ENCODE results near the gene DAG1. TPM values are rescaled to one million over a fixed set of nuclear protein-coding genes. Genes with fewer than 3 reads are reported as not detected.
A peak's percentile ranks its signal among the peaks of the same experiment; 100 is the strongest.

DAG1 gene
- total and polyA plus RNA-seq, 2 experiments from 2014 or later = 29.9 to 152 TPM

DNA sequence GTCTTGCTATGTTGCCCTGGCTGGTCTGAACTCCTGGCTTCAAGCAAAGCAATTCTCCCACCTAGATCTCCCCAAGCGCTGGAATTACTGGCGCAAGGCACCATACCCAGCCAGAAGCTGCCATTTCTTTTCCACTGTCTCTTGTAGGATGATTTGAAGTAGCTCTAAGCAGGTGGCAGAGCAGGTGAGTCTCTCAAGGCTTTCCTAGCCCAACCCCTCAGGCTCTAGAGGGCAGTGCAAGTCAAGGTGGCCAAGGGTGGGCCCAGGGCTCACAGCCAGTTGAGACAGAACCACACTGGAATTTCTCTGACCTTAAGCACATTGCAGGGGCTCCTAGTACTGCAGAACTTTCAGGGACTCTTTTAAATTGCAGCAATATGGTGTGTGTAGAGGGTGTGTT lies 15.6 kb upstream of the DAG1 start (continued):
- TF ChIP-seq, protein P1, sequence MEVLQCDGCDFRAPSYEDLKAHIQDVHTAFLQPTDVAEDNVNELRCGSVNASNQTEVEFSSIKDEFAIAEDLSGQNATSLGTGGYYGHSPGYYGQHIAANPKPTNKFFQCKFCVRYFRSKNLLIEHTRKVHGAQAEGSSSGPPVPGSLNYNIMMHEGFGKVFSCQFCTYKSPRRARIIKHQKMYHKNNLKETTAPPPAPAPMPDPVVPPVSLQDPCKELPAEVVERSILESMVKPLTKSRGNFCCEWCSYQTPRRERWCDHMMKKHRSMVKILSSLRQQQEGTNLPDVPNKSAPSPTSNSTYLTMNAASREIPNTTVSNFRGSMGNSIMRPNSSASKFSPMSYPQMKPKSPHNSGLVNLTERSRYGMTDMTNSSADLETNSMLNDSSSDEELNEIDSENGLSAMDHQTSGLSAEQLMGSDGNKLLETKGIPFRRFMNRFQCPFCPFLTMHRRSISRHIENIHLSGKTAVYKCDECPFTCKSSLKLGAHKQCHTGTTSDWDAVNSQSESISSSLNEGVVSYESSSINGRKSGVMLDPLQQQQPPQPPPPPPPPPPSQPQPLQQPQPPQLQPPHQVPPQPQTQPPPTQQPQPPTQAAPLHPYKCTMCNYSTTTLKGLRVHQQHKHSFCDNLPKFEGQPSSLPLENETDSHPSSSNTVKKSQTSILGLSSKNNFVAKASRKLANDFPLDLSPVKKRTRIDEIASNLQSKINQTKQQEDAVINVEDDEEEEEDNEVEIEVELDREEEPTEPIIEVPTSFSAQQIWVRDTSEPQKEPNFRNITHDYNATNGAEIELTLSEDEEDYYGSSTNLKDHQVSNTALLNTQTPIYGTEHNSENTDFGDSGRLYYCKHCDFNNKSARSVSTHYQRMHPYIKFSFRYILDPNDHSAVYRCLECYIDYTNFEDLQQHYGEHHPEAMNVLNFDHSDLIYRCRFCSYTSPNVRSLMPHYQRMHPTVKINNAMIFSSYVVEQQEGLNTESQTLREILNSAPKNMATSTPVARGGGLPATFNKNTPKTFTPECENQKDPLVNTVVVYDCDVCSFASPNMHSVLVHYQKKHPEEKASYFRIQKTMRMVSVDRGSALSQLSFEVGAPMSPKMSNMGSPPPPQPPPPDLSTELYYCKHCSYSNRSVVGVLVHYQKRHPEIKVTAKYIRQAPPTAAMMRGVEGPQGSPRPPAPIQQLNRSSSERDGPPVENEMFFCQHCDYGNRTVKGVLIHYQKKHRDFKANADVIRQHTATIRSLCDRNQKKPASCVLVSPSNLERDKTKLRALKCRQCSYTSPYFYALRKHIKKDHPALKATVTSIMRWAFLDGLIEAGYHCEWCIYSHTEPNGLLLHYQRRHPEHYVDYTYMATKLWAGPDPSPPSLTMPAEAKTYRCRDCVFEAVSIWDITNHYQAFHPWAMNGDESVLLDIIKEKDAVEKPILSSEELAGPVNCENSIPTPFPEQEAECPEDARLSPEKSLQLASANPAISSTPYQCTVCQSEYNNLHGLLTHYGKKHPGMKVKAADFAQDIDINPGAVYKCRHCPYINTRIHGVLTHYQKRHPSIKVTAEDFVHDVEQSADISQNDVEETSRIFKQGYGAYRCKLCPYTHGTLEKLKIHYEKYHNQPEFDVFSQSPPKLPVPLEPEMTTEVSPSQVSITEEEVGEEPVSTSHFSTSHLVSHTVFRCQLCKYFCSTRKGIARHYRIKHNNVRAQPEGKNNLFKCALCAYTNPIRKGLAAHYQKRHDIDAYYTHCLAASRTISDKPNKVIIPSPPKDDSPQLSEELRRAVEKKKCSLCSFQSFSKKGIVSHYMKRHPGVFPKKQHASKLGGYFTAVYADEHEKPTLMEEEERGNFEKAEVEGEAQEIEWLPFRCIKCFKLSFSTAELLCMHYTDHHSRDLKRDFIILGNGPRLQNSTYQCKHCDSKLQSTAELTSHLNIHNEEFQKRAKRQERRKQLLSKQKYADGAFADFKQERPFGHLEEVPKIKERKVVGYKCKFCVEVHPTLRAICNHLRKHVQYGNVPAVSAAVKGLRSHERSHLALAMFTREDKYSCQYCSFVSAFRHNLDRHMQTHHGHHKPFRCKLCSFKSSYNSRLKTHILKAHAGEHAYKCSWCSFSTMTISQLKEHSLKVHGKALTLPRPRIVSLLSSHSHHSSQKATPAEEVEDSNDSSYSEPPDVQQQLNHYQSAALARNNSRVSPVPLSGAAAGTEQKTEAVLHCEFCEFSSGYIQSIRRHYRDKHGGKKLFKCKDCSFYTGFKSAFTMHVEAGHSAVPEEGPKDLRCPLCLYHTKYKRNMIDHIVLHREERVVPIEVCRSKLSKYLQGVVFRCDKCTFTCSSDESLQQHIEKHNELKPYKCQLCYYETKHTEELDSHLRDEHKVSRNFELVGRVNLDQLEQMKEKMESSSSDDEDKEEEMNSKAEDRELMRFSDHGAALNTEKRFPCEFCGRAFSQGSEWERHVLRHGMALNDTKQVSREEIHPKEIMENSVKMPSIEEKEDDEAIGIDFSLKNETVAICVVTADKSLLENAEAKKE (CRISPR knock-in tag; IDR thresholded peaks at IDR 0.05) = peak; percentile 55; the same call in 1 of the 2 replicates

DNA sequence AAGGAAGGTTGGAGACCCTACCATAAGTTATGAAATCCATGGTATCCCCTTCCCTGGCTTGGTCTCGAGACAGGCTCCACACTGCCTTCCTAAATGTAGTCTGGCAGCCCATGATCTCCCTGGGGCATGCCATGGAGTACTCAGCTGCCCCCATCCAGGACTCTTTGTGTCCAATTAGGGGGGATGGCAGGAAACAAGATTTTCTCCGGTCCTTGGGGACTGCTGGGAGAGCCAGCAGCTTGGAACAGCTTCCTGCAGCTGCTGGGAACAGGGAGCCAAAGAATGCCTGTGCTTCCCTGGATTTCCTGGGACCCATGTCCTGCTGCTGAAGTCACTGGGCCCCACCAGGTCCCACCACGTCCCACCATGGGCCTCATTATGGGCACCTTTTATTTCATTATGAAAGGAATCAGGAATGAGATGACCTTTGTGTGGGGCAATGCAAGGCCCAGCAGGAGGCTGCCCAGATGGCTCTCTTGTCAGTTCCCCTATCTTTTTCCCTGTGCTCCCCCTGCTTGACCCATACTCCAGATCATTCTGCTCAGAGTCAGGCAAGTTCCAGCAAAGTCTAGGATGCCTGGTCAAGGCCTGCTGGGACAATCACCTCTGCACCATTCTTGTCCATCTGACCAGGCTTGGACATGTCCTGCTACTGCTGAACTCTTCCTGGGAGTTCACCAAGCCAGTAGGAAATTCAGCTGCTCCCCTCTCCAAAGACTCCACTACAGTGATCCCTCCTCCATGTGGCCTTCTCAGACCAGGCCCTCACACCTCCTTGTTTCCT lies 15.0 kb upstream of the DAG1 start:
- Mint-ChIP-seq H3K27ac (peak overlapping the region; percentile 84), H3K27me3 (ENCODE audit: insufficient read depth, low read depth, poor library complexity) (peaks cover 8% of the 10 kb centered on the region), H3K4me3 (no peak overlapping the region), H3K36me3 (ENCODE audit: low read depth) (no peaks in the 10 kb centered on the region), H3K9me3 (no peaks in the 10 kb centered on the region), H3K4me1 (peaks cover 31% of the 10 kb centered on the region)
- H3K4me2 ChIP-seq = no peak overlapping the region
- H3K79me2 ChIP-seq (replicated peaks; ENCODE audit: insufficient read depth) = no peaks in the 10 kb centered on the region
- H3K9me2 ChIP-seq (ENCODE audit: insufficient read depth) = no peaks in the 10 kb centered on the region
- peak overlapping the region; percentile 23 for H2AFZ ChIP-seq
- H3K4me1 ChIP-seq (ENCODE audit: insufficient read depth) = peaks cover 19% of the 10 kb centered on the region
- DNase-seq (ENCODE audit: low spot score) = no peak
- no peak overlapping the region for H3K27ac ChIP-seq (ENCODE audit: low read depth)
- peaks cover 10% of the 10 kb centered on the region; the same call in 1 of the 2 replicates for H3F3A ChIP-seq (replicated peaks; ENCODE audit: low read depth)
- ATAC-seq = peak; percentile 5
- no peak overlapping the region for H3K4me3 ChIP-seq
- no peaks in the 10 kb centered on the region for H3K36me3 ChIP-seq (ENCODE audit: insufficient read depth)
- H4K20me1 ChIP-seq (replicated peaks; ENCODE audit: insufficient read depth) = no peaks in the 10 kb centered on the region
- H3K27me3 ChIP-seq (ENCODE audit: insufficient read depth) = no peaks in the 10 kb centered on the region
- TF ChIP-seq STAT1 (IDR thresholded peaks at IDR 0.05; ENCODE audit: unreplicated experiment) (no peak), EZH2 (IDR thresholded peaks at IDR 0.05; ENCODE audit: low read depth, unreplicated experiment) (no peak), EZH2phosphoT487 (IDR thresholded peaks at IDR 0.05; ENCODE audit: unreplicated experiment) (no peak), ZNF331 (CRISPR knock-in tag; IDR thresholded peaks at IDR 0.05; ENCODE audit: low read depth) (no peak), POLR2AphosphoS5 (IDR thresholded peaks at IDR 0.05; ENCODE audit: low read depth) (no peak), ZNF114 (CRISPR knock-in tag; IDR thresholded peaks at IDR 0.05) (no peak), JUNB (IDR thresholded peaks at IDR 0.05; ENCODE audit: unreplicated experiment) (no peak), NANOG (IDR thresholded peaks at IDR 0.05; ENCODE audit: borderline replicate concordance) (no peak), CREB1 (CRISPR knock-in tag; IDR thresholded peaks at IDR 0.05; ENCODE audit: low read depth) (no peak)
- TF ChIP-seq, protein P2, sequence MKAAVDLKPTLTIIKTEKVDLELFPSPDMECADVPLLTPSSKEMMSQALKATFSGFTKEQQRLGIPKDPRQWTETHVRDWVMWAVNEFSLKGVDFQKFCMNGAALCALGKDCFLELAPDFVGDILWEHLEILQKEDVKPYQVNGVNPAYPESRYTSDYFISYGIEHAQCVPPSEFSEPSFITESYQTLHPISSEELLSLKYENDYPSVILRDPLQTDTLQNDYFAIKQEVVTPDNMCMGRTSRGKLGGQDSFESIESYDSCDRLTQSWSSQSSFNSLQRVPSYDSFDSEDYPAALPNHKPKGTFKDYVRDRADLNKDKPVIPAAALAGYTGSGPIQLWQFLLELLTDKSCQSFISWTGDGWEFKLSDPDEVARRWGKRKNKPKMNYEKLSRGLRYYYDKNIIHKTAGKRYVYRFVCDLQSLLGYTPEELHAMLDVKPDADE (IDR thresholded peaks at IDR 0.05) = no peak
- TF ChIP-seq, protein P3, sequence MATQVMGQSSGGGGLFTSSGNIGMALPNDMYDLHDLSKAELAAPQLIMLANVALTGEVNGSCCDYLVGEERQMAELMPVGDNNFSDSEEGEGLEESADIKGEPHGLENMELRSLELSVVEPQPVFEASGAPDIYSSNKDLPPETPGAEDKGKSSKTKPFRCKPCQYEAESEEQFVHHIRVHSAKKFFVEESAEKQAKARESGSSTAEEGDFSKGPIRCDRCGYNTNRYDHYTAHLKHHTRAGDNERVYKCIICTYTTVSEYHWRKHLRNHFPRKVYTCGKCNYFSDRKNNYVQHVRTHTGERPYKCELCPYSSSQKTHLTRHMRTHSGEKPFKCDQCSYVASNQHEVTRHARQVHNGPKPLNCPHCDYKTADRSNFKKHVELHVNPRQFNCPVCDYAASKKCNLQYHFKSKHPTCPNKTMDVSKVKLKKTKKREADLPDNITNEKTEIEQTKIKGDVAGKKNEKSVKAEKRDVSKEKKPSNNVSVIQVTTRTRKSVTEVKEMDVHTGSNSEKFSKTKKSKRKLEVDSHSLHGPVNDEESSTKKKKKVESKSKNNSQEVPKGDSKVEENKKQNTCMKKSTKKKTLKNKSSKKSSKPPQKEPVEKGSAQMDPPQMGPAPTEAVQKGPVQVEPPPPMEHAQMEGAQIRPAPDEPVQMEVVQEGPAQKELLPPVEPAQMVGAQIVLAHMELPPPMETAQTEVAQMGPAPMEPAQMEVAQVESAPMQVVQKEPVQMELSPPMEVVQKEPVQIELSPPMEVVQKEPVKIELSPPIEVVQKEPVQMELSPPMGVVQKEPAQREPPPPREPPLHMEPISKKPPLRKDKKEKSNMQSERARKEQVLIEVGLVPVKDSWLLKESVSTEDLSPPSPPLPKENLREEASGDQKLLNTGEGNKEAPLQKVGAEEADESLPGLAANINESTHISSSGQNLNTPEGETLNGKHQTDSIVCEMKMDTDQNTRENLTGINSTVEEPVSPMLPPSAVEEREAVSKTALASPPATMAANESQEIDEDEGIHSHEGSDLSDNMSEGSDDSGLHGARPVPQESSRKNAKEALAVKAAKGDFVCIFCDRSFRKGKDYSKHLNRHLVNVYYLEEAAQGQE (IDR thresholded peaks at IDR 0.05; ENCODE audit: unreplicated experiment) = no peak
